K562 (cell line): ENCODE data around the gene AMMECR1. TPM values are rescaled to one million over a fixed set of nuclear protein-coding genes. Genes with fewer than 3 reads are reported as not detected.

Experiments
- ATAC-seq: fragments of 200-7000 bp; cut with Tn5 transposase; 3 replicates; pipeline ENCODE4 v1.9.1; 2020; ENCODE audit warnings: moderate library complexity
- BruUV-seq: library from RNA; stranded (reverse); fragments of 400-500 nt; replicated peaks from 2 replicates; lab custom pipeline; 2021; lab: Mats Ljungman, UMichigan
- CTCF ChIA-PET: fragments of 300-600 bp; formaldehyde crosslinking; extraction: SDS; loops from one replicate; lab custom pipeline; 2021; ENCODE audit warnings: low intra/inter-chr PET ratio; lab: Yijun Ruan, JAX
- POLR2A ChIA-PET: fragments of 300-600, 350-650 bp; sonication (Branson Sonifier 250); formaldehyde crosslinking; extraction: SDS; loops from one replicate; lab custom pipeline; 2021; ENCODE audit warnings: antibody characterized with exemption, inconsistent platforms; lab: Yijun Ruan, JAX
- DNase-seq, 4 experiments: peaks; one replicate each; pipeline versions ENCODE4 v3.0.0 to v3.0.0-alpha.2; 2011 to 2018; ENCODE audit warnings: low spot score in 3 of 4, mixed read lengths in 3 of 4; ENCODE audit errors: extremely low read depth in 1 of 4
- FAIRE-seq: peaks from 2 replicates; lab custom pipeline; 2011; peaks lifted over from hg19 to GRCh38; lab: Jason Lieb, UNC
- H2AFZ ChIP-seq: 2 replicates; pipeline ENCODE4 v1.6.0; 2011; ENCODE audit warnings: low read depth, low read length, control low read depth, inconsistent platforms
- H3K27ac ChIP-seq: fragments of 200-600 bp; 3 replicates; pipeline ENCODE4 v1.8.0; 2011; ENCODE audit warnings: low read depth, mild to moderate bottlenecking, control low read depth, inconsistent platforms, low read length, moderate library complexity, mixed read lengths; ENCODE audit errors: extremely low read depth
- H3K27me3 ChIP-seq, 2 experiments: fragments of 300-600 bp in 1 of 2; 2 replicates in 1 of 2; 3 replicates in 1 of 2; pipeline versions ENCODE4 v1.6.0 to v1.8.0; 2011; ENCODE audit warnings: inconsistent platforms in 2 of 2, low read length in 2 of 2, mild to moderate bottlenecking in 1 of 2, mixed read lengths in 1 of 2, moderate library complexity in 1 of 2; ENCODE audit not compliant: control insufficient read depth in 2 of 2, insufficient read depth in 2 of 2
- H3K36me3 ChIP-seq: fragments of 300-600 bp; 3 replicates; pipeline ENCODE4 v1.8.0; 2011; ENCODE audit warnings: mild to moderate bottlenecking, low read length, inconsistent platforms; ENCODE audit not compliant: control insufficient read depth, insufficient read depth
- H3K4me1 ChIP-seq, 2 experiments: fragments of 200-600 bp in 1 of 2; replicated peaks in 1 of 2; 2 replicates in 1 of 2; 3 replicates in 1 of 2; pipeline versions ENCODE4 v1.5.1 to v1.8.0; 2011; ENCODE audit warnings: inconsistent platforms in 2 of 2, low read length in 2 of 2, mild to moderate bottlenecking in 1 of 2, mixed read lengths in 1 of 2, moderate library complexity in 1 of 2; ENCODE audit not compliant: control insufficient read depth in 2 of 2, insufficient read depth in 2 of 2
- H3K4me2 ChIP-seq: 2 replicates; pipeline ENCODE4 v1.6.1; 2011; ENCODE audit warnings: low read length, control low read depth, inconsistent platforms, mixed read lengths; ENCODE audit not compliant: insufficient read depth
- H3K4me3 ChIP-seq: fragments of 200-600 bp; sonication (generic), shearing (Covaris generic); 2 replicates; pipeline ENCODE4 v1.5.1; 2016; ENCODE audit warnings: control low read depth, inconsistent platforms
- H3K79me2 ChIP-seq: fragments of 200-600 bp; 3 replicates; pipeline ENCODE4 v1.8.0; 2011; ENCODE audit warnings: low read length, inconsistent platforms; ENCODE audit not compliant: control insufficient read depth, insufficient read depth
- H3K9ac ChIP-seq, 2 experiments: 2 replicates each; pipeline versions ENCODE4 v1.6.0 to v1.6.1; 2011; ENCODE audit warnings: low read depth in 2 of 2, low read length in 2 of 2, control low read depth in 1 of 2, inconsistent platforms in 1 of 2, mild to moderate bottlenecking in 1 of 2, mixed read lengths in 1 of 2; ENCODE audit not compliant: insufficient read depth in 1 of 2
- H3K9me1 ChIP-seq: one replicate; pipeline ENCODE4 v1.6.0; 2011; ENCODE audit warnings: inconsistent platforms, mild to moderate bottlenecking, low read length, moderate library complexity; ENCODE audit not compliant: control insufficient read depth, insufficient read depth
- H3K9me3 ChIP-seq: replicated peaks from 2 replicates; pipeline ENCODE4 v1.5.1; 2011; ENCODE audit warnings: low read depth, low read length, inconsistent platforms; ENCODE audit not compliant: control insufficient read depth, insufficient read depth
- H4K20me1 ChIP-seq: replicated peaks from 2 replicates; pipeline ENCODE4 v1.6.1; 2011; ENCODE audit warnings: low read length, inconsistent platforms, mixed read lengths; ENCODE audit not compliant: control insufficient read depth, insufficient read depth
- DIDO1 ChIP-seq: fragments of 450-650 bp; IDR thresholded peaks from 2 replicates; pipeline ENCODE4 v1.6.1; 2016; ENCODE audit warnings: low read depth, missing biosample characterization, missing genetic modification characterization
- FOXK1 ChIP-seq: sonication (generic); formaldehyde crosslinking; IDR thresholded peaks from 2 replicates; pipeline ENCODE4 v1.8.0; 2022; ENCODE audit warnings: missing genetic modification reagents, mild to moderate bottlenecking, borderline replicate concordance
- MCM3 ChIP-seq: fragments of 450-650 bp; IDR thresholded peaks from 2 replicates; pipeline ENCODE4 v1.6.1; 2016
- RBM25 ChIP-seq: fragments of 200-400 bp; formaldehyde crosslinking; IDR thresholded peaks from 2 replicates; pipeline ENCODE4 v1.6.1; 2018; ENCODE audit warnings: low read length, low read depth, moderate library complexity; ENCODE audit not compliant: severe bottlenecking
- STAT5B ChIP-seq: fragments of 250-450 bp; sonication (Bioruptor Pico); IDR thresholded peaks from 2 replicates; pipeline ENCODE4 v1.8.0; 2021; ENCODE audit warnings: mild to moderate bottlenecking, inconsistent platforms
- TCF7 ChIP-seq: sonication (generic); IDR thresholded peaks from 2 replicates; pipeline ENCODE4 v1.6.1; 2016; ENCODE audit warnings: antibody characterized with exemption, borderline replicate concordance
- ZFP1 ChIP-seq: fragments of 450-650 bp; formaldehyde crosslinking; IDR thresholded peaks from 2 replicates; pipeline ENCODE4 v1.4.0; 2020; ENCODE audit warnings: mild to moderate bottlenecking, mixed read lengths
- ZNF324 ChIP-seq: fragments of 250-450 bp; sonication (Bioruptor Pico); IDR thresholded peaks from 2 replicates; pipeline ENCODE4 v1.4.0; 2020; ENCODE audit warnings: mild to moderate bottlenecking
- ZNF354B ChIP-seq: fragments of 250-450 bp; sonication (Bioruptor Pico); IDR thresholded peaks from 2 replicates; pipeline ENCODE4 v1.4.0; 2020
- ZNF592 ChIP-seq: fragments of 450-650 bp; IDR thresholded peaks from 2 replicates; pipeline ENCODE4 v1.6.1; 2017; ENCODE audit warnings: antibody characterized with exemption, mild to moderate bottlenecking
- ZNF75A ChIP-seq: fragments of 450-650 bp; formaldehyde crosslinking; IDR thresholded peaks from 2 replicates; pipeline ENCODE4 v1.4.0; 2020; ENCODE audit warnings: mild to moderate bottlenecking
- ZNF778 ChIP-seq: fragments of 450-650 bp; formaldehyde crosslinking; IDR thresholded peaks from 2 replicates; pipeline ENCODE4 v1.4.0; 2020; ENCODE audit warnings: mild to moderate bottlenecking, moderate library complexity
- WGBS: fragments of 100-300 bp; shearing (Covaris generic); methylation state at CpG from one replicate; pipeline ENCODE4 v1.1.6; 2016; ENCODE audit warnings: low coverage, mixed read lengths; ENCODE audit not compliant: insufficient coverage; ENCODE audit errors: missing lambda C conversion rate; 5-methylcytosine and 5-hydroxymethylcytosine counted together
- in situ Hi-C: fragments of 300-500 bp; cut with MboI; formaldehyde crosslinking; loops from 4 replicates; pipeline ENCODE4 v1.15.0; 2018; ENCODE audit warnings: inconsistent platforms, mixed read lengths
- intact Hi-C: fragments of 100-400 bp; cut with micrococcal nuclease; formaldehyde crosslinking; loops from 2 replicates; pipeline ENCODE4 v1.14.2; 2022
- polyA plus RNA-seq, 8 experiments: library from polyadenylated mRNA; depleted of rRNA in 4 of 8; stranded (reverse) in 5 of 8; unstranded in 3 of 8; fragments of >200 nt; fragmentation: Nextera tagmentation in 2 of 8; fragmentation: Illumina TruSeq in 1 of 8; extraction: Ambion mirVana in 2 of 8; extraction: Trizol in 1 of 8; gene quantifications; 2 replicates each; pipeline versions ENCODE4 v1.2.1 to v1.2.3, GENCODE V29; 2011 to 2014; ENCODE audit warnings: inconsistent platforms in 1 of 8, missing spikeins in 1 of 8
- total RNA-seq, 7 experiments: library from RNA; depleted of rRNA in 6 of 7; stranded (reverse); fragments of >200 nt in 6 of 7; fragmentation: Illumina TruSeq in 2 of 7; extraction: Trizol in 2 of 7; gene quantifications; 2 replicates each; pipeline versions ENCODE4 v1.2.1 to v1.2.3, GENCODE V29; 2011 to 2021; ENCODE audit warnings: low replicate concordance in 1 of 7

AMMECR1 gene
- total and polyA plus RNA-seq, 9 of the 15 experiments (the other 6 are each of a cell fraction or from before 2014, with no cell fraction given): 13.9 to 36.7 (median 23.6) TPM

DNA sequence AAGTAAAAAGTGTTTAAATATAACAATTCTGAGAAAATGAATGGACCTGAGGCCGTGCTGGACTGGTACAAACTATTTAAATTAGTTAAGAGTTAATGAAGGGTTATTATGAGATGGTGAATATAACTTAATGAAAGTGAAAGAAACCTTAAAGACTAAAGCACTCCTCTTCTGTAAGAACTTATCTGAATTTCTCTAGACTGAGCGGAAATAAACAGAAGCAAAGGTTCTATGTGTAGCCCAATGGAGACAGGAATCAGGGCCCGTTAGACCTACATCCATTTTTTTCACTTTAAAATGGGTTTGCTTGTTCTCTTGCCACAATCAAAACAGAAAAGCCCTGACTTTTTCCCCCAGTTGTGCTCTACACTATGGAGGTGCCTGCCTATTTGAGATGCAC, 14.9 kb downstream of the AMMECR1 start (continued):
- TF ChIP-seq ZNF592: no peak
- TF ChIP-seq ZNF778 (CRISPR knock-in tag): no peak
- TF ChIP-seq ZNF324: no peak
- no peak for TF ChIP-seq ZFP1

- peaks cover 85% of the 10 kb centered on the region for H3K79me2 ChIP-seq
- TF ChIP-seq DIDO1 (tag) (no peak), ZNF75A (CRISPR knock-in tag) (no peak), MCM3 (no peak), ZNF354B (no peak), RBM25 (no peak), STAT5B (CRISPR knock-in tag) (no peak), TCF7 (no peak), FOXK1 (CRISPR knock-in tag) (no peak)
- H3K9me1 ChIP-seq: no peaks in the 10 kb centered on the region
- no peaks in the 10 kb centered on the region for H4K20me1 ChIP-seq
- BruUV-seq: no TSS peak
- in situ Hi-C loops: loop anchor here (5.0 kb wide), 1 partner anchor 79 kb away; no protein-coding TSS in a partner anchor
- FAIRE-seq (no peak), DNase-seq (no peak), ATAC-seq (no peak)
- WGBS: no CpG with 5 or more reads among the region's 1 CpG
- H2AFZ ChIP-seq: no peak overlapping the region
- no peaks in the 10 kb centered on the region for H3K27me3 ChIP-seq
- no peaks in the 10 kb centered on the region for H3K36me3 ChIP-seq
- H3K9me3 ChIP-seq: 0 out of 2 replicates have a peak, but pooled peaks cover 6% of the 10 kb centered on the region
- no peak overlapping the region for H3K4me2 ChIP-seq
- H3K9ac ChIP-seq: no peak overlapping the region
- no peak overlapping the region for H3K4me3 ChIP-seq
- CTCF ChIA-PET: no interaction called here
- H3K4me1 ChIP-seq: no peaks in the 10 kb centered on the region; a peak in 3 of 5 replicates
- POLR2A ChIA-PET: no interaction called here
- intact Hi-C loops: no loop called here
- H3K27ac ChIP-seq: no peak overlapping the region
Measured at GRCh38 chrX:110301194-110301593, 16.7 kb downstream of the AMMECR1 start.
